Uterus (tissue), 2 donors: ENCODE measurements around the gene DTX4.

Source experiments
- POLR2A ChIP-seq, 2 donors: fragments of 450-650 bp; IDR thresholded peaks; one replicate each; pipeline ENCODE4 v1.6.1; 2016; ENCODE audit warnings: antibody characterized with exemption in 2 of 2, mild to moderate bottlenecking in 1 of 2, moderate library complexity in 1 of 2
- TF ChIP-seq, protein P1 (sequence below), 4 experiments: fragments of 200-600 bp in 2 of 4; fragments of 450-650 bp in 2 of 4; sonication (generic) in 2 of 4; IDR thresholded peaks; one replicate each; pipeline ENCODE4 v1.5.1; 2016 to 2019; ENCODE audit warnings: antibody characterized with exemption in 4 of 4, mild to moderate bottlenecking in 2 of 4, moderate library complexity in 1 of 4

- TF ChIP-seq POLR2A (IDR thresholded peaks at IDR 0.05) = no peak
- TF ChIP-seq, protein P1, sequence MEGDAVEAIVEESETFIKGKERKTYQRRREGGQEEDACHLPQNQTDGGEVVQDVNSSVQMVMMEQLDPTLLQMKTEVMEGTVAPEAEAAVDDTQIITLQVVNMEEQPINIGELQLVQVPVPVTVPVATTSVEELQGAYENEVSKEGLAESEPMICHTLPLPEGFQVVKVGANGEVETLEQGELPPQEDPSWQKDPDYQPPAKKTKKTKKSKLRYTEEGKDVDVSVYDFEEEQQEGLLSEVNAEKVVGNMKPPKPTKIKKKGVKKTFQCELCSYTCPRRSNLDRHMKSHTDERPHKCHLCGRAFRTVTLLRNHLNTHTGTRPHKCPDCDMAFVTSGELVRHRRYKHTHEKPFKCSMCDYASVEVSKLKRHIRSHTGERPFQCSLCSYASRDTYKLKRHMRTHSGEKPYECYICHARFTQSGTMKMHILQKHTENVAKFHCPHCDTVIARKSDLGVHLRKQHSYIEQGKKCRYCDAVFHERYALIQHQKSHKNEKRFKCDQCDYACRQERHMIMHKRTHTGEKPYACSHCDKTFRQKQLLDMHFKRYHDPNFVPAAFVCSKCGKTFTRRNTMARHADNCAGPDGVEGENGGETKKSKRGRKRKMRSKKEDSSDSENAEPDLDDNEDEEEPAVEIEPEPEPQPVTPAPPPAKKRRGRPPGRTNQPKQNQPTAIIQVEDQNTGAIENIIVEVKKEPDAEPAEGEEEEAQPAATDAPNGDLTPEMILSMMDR (IDR thresholded peaks at IDR 0.05) = no peak
These were observed 33.3 kb upstream of the DTX4 start for GRCh38 chr11:59138643-59139042.
